ENCODE results near the gene HPSE2. TPM values are rescaled to one million over a fixed set of nuclear protein-coding genes. Genes with fewer than 3 reads are reported as not detected.

HPSE2 gene
- total RNA-seq, 1 donor from 2014 or later: not detected

DNA sequence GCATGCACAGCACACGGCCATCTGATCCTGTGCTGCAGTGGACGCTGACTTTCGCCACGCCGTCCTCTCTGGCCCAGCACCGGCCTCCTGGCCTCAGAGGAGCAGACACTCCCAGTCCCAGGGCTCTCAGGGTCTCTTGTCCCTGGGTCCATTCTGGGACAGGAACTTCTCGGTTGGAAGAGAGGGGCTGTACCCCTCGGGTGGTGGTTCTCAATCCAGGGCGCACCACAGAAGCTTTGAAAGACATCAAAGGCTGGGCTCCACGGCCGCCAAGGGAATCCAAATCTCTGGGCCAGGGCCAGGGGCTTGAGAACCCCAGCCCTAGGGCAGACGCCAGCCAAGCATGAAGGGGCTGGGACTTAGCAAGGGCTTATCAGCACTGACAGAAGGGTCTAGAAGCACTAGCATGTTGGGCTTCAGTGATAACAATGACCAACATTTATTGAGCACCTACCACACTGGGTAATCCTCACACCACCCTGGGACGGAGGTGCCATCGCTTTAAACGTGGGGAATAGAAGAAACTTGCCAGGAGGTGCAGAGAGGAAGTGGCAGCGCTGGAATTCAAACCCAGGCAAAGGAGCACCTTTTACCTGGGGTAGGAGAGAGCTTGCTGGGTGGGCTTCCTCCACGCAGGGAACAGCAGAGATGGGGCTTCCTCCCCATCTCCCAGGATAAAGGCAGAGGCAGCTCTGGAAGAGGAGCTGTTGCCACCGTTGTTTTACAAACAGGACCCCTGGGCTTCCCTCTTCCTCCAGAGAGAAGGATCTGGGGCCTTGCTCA, 818.9 kb downstream of the HPSE2 start:
- H3K4me1 Mint-ChIP-seq: peaks cover 22% of the 10 kb centered on the region
- DNase-seq (ENCODE audit: low read depth, low spot score): no peak
- H3K4me3 Mint-ChIP-seq: no peak overlapping the region
- H3K27me3 Mint-ChIP-seq (ENCODE audit: low read depth): no peaks in the 10 kb centered on the region
- no peaks in the 10 kb centered on the region for H3K9me3 Mint-ChIP-seq
- TF ChIP-seq, protein P1, sequence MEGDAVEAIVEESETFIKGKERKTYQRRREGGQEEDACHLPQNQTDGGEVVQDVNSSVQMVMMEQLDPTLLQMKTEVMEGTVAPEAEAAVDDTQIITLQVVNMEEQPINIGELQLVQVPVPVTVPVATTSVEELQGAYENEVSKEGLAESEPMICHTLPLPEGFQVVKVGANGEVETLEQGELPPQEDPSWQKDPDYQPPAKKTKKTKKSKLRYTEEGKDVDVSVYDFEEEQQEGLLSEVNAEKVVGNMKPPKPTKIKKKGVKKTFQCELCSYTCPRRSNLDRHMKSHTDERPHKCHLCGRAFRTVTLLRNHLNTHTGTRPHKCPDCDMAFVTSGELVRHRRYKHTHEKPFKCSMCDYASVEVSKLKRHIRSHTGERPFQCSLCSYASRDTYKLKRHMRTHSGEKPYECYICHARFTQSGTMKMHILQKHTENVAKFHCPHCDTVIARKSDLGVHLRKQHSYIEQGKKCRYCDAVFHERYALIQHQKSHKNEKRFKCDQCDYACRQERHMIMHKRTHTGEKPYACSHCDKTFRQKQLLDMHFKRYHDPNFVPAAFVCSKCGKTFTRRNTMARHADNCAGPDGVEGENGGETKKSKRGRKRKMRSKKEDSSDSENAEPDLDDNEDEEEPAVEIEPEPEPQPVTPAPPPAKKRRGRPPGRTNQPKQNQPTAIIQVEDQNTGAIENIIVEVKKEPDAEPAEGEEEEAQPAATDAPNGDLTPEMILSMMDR (conservative IDR thresholded peaks at IDR 0.05): no peak
- no peak overlapping the region for H3K27ac Mint-ChIP-seq (ENCODE audit: unreplicated experiment)
- H3K36me3 Mint-ChIP-seq (ENCODE audit: low read depth): no peaks in the 10 kb centered on the region

DNA sequence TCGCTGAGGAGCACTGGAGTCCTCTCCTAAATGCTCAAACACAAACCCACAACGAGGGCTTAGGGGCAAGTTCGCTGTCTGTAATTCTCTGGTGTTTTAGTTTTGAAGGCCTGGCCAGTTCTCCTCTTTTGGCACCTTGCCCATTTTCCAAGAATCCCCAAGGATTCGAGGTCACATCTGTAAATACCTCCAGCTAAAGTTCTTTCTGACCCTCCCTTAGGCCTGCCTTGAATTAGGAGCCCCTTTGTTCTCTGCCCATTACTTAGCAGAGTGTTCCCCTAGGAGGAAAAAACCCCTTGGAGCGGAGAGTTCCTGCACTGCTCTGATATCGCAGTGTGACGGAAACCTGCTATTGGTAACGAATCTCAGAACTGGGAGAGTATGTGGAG, 819.9 kb downstream of the HPSE2 start:
- H3K4me3 Mint-ChIP-seq: no peak overlapping the region

DNA sequence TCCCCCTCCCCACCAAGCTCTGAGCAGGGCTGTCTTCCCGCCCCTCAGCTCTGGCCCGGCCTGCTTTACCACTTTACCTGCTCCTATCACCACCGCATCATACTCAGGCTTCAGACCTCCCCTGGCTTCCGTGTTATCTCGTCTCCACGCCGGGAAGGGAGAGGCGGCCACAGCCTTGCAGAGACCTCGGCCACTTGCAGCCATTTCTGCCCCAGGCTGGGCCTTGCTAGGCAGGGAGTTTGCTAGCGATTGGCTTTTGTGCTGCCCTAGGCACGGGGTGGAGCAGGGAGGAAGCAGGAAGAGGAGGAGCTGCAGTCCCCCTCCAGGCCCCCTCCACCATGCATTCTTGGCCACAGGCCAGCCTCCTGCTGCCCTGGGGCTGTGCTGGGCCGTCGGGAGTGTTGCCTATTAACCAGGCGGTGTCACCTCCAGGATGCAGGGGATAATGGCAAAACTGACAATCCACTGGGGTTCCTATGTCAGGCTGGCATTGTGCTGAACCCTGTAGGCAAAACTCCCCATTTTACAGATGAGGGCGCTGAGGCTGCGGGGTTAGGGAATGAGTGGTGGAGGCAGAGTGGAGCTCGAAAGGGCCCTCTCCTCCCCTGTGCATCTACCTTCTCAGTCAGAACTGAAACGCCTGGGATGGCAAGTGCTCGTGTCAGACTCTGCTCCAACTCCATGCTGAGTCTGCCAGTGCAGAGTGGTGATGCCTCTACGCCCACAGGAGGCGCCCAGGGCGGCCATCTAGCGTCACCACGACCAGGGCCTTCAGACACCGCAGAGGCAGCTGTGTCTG, 820.5 kb downstream of the HPSE2 start, which contains the start of gene PYROXD2:
Gene PYROXD2 (minus strand): TSS at position 251 of the 799 bp plus-strand sequence. CDS start 47 bp downstream, at position 204.
- TF ChIP-seq, protein P1 (conservative IDR thresholded peaks at IDR 0.05): no peak
- Mint-ChIP-seq H3K4me1 (peaks cover 22% of the 10 kb centered on the region), H3K36me3 (ENCODE audit: low read depth) (no peaks in the 10 kb centered on the region), H3K9me3 (no peaks in the 10 kb centered on the region), H3K27me3 (ENCODE audit: low read depth) (no peaks in the 10 kb centered on the region), H3K27ac (ENCODE audit: unreplicated experiment) (peak within 1 kb of the TSS; percentile 92), H3K4me3 (peak within 1 kb of the TSS; percentile 67)
- peak; percentile 26 for DNase-seq (ENCODE audit: low read depth, low spot score)

More for the DNA sequence above, 819.9 kb downstream of the HPSE2 start:
- Mint-ChIP-seq H3K4me1 (peaks cover 22% of the 10 kb centered on the region), H3K27me3 (ENCODE audit: low read depth) (no peaks in the 10 kb centered on the region), H3K9me3 (no peaks in the 10 kb centered on the region), H3K27ac (ENCODE audit: unreplicated experiment) (peak overlapping the region; percentile 57), H3K36me3 (ENCODE audit: low read depth) (no peaks in the 10 kb centered on the region)
- DNase-seq (ENCODE audit: low read depth, low spot score): no peak
- TF ChIP-seq, protein P1 (conservative IDR thresholded peaks at IDR 0.05): no peak

DNA sequence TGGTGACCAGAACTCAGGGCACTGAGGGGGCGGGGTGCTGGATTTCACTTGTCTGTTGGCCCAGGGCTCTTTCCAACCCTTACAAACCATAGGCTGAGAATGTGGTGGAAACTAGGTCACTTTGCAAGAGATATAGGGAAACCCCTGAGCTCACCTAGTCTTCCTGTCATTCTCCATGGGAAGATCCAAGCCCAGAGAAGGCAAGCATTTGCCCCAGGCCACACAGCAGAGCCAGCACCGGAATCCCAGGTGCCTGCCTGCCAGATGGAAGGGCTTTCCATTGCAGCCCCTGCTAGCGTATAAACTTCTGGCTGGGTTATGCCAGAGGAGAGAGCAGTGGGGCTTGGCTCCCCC, 821.1 kb downstream of the HPSE2 start:
- no peaks in the 10 kb centered on the region for H3K27me3 Mint-ChIP-seq (ENCODE audit: low read depth)
- H3K9me3 Mint-ChIP-seq: no peaks in the 10 kb centered on the region
- H3K27ac Mint-ChIP-seq (ENCODE audit: unreplicated experiment): peak overlapping the region; percentile 92
- no peak for DNase-seq (ENCODE audit: low read depth, low spot score)
- H3K4me3 Mint-ChIP-seq: no peak overlapping the region
- H3K36me3 Mint-ChIP-seq (ENCODE audit: low read depth): no peaks in the 10 kb centered on the region
- TF ChIP-seq, protein P1 (conservative IDR thresholded peaks at IDR 0.05): no peak
- H3K4me1 Mint-ChIP-seq: peaks cover 22% of the 10 kb centered on the region

DNA sequence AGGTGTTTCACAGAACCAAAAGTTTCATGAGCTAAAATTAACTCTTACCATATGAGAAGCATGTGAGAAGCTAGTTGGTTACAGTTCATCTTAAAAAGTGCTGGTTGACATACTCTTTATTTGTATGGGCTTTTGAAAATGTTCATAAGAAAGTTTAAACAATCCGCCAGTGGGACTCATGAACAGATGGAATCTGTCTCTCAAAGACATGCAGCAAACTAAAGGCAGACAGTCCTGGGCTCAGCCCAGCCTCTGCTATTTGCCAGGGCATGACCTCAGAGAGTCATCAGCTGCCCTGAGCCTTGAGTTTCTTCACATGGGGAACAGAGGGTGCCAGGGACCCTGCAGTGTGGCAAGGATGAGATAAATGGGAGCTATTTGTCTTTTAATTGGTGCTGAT, 823.9 kb downstream of the HPSE2 start:
- no peak for DNase-seq (ENCODE audit: low read depth, low spot score)
- Mint-ChIP-seq H3K27ac (ENCODE audit: unreplicated experiment) (no peak overlapping the region), H3K27me3 (ENCODE audit: low read depth) (no peaks in the 10 kb centered on the region), H3K9me3 (no peaks in the 10 kb centered on the region), H3K4me1 (peaks cover 22% of the 10 kb centered on the region), H3K4me3 (no peak overlapping the region), H3K36me3 (ENCODE audit: low read depth) (no peaks in the 10 kb centered on the region)
- TF ChIP-seq, protein P1 (conservative IDR thresholded peaks at IDR 0.05): no peak
